Activated naive CD8-positive, alpha-beta T cell treated with anti-CD3 and anti-CD28 coated beads, Interleukin-2, amount 50 U/mL, for 16 hours (primary cell): ENCODE data around the gene TGM6.

Experiments used
- DNase-seq: peaks from one replicate; pipeline ENCODE4 v3.0.0-alpha.2; 2020; ENCODE audit warnings: low read depth, low spot score

TGM6 gene

DNA sequence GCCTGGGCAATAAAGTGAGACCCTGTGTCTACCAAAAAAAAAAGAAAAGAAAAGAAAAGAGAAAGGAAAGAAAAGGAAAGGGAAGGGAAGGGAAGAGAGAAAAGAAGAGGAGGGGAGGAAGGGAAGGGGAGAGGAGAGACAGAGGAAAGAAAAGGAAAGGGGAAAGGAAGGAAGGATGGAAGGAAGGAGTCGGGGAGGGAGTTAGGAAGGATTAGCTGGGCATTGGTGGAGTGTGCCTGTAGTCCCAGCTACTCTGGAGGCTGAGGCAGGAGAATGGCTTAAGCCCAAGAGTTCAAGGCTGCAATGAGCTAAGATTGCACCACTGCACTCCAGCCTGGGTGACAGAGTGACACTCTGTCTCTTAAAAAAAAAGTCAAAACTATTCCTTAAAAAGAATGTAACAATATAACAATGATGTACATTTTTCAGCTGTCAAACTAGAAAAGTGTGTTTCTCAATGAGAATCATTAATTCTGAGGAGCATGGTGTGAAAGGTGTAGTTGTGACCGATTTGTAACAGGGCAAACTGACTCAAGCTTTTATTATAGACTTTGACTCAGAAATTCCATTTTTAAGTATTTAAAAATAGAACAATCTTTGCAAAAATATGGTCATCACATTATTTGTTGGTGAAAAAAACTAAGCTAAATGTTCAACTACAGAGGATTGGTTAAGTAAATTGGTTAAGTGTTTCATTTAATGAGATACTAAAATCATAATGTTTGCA lies 75.2 kb downstream of the TGM6 start:
- no peak for DNase-seq

DNA sequence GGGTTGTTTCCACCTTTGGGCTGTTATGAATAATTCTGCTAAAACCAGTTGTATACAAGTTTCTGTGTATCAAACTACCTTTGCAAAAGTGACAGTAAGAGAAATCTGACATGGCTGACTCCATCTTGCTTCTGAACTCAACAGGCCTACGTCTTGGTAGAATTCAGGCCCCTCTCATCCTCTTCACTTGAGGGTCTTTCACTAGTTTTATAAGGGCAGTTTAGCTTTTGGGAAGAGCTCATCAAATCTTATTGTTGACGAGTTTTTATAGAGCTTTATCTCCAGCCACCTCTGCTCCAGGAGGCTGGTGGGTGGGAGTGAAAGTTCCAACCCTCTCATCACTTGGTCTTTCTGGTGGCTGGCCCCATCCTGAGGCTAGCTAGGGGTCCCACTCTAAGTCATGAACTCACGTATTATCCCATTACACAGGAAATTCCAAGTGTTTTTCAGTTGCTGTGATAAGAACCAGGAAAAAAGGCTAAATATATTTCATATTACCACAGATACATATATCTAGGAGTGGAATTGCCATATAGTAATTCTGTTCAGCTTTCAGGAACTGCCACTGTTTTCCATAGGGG lies 78.3 kb downstream of the TGM6 start:
- no peak for DNase-seq

DNA sequence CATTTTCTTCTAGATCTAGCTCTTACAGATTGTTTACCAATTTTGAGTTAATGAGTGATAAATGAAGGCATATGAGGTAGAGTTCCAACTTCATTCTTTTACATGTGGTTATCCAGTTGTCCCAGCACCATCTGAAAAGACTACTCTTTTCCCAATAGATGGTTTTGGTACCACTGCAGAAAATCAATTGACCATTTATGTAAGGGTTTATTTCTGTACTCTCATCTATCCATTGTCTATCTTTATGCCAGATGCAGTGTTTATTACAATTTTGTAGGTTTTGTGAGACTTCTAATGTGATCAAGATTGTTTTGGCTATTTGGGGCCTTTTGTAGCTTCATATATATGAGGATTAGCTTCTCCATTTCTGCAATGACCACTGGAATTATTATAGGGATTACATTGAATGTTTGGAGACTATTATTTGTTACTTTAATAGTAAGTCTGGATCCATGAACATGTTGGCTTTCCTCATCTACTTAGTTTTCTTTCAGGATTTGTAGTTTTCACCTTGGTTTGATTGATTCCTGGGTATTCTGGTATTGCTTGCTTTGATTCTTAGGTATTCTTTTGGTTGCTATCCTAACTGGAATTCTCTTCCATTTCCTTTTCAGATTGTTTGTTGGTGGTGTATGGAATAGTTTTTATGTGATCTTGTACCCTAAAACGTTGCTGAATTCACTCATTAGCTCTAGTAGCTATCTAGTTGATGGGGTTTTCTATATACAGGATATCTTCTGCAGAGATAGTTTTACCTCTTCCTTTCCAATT lies 79.5 kb downstream of the TGM6 start:
- no peak for DNase-seq

DNA sequence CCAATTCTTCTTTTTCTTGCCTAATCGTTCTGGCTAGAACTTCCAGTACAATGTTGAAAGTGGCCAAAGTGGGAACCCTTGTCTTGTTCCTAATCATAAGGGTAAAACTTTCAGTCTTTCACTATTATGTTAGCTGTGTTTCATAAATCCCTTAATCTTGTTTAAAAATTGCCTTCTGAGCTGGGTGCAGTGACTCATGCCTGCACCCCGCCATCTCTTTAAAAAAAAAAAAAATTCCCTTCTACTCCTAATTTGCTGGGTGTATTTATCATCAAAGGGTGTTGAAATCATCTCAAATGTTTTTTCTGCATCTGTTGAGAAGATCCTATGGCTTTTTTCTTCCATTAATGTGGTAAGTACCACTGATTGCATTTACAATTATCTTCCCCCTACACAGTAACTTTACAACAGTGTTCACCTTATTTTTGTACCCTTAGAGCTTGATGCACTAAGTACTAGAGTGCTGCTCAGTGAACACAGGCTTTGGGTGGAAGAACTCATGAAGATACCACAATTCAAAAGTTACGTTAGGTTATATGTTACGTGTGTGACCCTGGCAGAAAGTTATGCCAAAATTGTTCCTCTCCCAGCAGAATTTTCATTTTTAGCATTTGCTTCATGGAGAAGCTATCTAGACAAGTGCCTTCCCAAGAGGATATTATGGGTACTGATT lies 80.2 kb downstream of the TGM6 start:
- no peak for DNase-seq

DNA sequence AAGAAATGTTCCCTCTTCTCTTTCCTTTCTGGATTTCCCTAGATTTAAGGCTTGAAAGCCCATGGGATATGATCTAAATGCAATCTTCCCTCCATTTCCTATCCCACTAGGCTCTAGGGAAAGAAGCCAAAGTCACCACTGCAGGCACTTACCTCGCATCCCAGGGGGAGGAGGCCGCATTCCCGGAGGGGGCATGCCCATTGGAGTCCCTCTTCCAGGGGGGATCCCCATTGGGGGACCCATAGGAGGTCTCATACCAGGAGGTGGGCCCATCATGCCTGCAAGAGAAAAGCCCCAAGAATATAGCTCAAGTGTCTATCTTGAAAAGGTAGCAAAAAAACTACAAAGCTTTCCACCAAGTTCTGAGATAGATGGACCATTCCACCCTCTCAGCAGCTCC lies 81.8 kb downstream of the TGM6 start:
- DNase-seq = no peak

DNA sequence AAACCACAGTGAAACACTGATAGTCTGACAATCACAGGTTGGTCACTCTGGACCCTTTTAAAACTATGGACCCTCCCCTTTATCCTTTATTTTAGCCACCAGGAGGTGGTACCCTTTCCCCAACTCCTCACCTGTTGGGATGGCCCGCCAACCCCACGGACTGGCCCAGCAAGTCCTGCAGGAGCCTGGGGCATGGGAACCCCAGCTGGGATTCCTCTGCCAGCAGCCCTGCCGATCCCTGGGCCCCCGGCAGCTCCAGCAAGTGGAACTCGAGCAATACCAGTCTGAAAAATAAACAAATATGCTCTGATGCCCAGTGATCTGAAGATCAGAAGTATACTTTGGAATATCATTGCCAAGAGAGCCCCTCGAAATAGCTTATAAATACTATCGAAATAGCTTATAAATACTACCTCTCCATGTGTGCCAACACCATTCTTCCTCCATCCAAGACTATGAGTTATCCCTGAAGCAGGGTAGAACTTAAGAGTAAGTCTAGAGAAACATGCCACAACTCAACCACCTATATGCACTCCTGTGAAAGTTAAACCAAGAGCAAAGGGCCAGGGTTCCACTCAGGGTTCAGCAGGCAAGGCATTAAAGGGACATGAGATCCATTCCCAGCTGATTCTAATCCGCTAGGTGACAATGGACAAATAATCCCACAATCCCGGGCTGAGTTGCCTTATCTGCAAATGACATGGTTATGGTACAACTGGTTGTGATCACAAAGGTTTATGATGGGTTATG lies 83.1 kb downstream of the TGM6 start:
- no peak for DNase-seq

DNA sequence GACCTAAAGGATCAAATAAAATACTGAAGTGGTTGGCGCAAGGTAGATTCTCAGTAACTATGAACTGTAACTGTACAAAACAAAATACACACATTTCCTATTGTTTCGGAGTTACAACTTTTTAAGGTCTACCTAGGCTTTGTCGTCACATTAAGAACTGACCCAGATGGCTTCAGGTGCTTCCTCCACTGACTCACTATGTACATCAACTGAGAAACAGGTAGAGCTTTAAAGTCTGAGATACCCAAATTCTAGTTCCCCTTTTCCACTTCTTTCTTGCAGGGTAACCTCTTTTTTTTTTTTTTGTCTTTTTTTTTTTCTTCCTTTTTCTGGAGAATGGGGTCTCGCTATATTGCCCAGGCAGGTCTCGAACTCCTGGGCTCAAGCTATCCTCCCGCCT lies 84.4 kb downstream of the TGM6 start:
- DNase-seq = no peak

DNA sequence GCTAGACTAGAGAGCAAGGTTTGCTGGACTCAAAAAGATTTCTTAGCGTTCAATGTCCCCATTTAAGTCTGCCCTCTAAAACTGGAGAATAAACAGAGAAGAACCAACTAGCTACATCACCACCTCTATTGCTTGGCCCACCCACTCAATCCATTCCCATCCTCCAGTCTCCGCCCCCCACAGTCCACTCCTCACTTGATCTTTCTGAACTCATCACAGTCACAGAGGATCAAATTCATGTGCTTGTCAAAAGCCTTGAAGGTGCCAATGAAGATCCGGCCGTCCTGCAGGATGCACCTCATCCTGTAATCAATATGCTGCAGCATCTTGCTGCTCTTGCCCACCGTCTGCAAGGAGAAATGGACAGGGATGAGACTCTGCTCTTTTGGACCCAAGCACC lies 86.7 kb downstream of the TGM6 start:
- no peak for DNase-seq

DNA sequence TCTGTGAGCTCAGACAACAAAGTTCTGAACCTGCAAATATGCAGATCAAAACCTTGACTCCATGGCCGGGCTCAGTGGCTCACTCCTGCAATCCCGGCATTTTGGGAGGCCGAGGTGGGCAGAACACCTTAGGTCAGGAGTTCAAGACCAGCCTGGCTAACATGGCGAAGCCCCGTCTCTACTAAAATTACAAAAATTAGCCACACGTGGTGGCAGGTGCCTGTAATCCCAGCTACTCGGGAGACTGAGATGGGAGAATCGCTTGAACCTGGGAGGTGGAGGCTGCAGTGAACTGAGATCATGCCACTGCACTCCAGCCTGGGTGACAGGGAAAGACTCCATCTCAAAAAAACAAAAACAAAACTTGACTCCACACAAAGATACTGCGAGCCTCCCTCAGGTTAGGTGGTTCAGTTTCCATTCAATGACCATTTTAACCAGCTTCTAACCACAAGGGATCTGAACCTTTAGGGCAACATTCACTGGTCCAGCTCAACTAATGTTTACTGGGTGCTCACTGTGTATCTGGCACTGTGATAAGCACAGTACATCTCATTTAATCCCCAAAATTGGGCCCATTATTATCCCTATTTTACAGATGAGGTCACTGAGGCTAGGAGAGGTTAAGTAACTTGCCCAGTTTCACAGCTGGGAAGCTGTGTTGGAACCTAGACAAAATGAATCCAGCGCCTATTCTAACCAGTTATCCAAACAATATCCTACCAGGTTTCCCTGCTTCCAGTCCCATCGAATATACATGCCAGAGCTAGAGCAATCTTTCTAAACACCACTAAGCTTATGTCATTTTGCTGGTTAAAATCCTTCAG lies 88.1 kb downstream of the TGM6 start:
- DNase-seq = no peak

DNA sequence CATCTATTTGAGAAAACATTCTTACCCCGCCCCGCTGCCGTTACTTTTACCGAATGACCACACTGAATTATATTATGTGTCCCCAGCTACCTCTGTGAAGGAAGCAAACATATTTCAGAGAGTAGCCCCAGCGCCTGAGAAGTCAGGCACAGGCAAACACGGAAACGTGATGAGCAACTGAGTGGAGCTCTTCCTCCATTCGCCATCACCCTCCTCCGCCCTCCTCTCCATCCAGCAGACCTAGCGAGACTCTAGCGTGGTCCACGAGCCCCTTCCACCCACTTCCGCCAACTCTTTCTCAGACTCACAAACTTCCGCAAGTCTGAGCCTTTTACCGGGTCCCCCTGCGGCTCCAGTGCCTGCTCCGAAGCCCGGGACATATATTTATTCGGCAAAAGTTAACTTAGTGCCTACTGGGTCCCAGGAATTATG lies 89.3 kb downstream of the TGM6 start:
- DNase-seq = peak; percentile 29

DNA sequence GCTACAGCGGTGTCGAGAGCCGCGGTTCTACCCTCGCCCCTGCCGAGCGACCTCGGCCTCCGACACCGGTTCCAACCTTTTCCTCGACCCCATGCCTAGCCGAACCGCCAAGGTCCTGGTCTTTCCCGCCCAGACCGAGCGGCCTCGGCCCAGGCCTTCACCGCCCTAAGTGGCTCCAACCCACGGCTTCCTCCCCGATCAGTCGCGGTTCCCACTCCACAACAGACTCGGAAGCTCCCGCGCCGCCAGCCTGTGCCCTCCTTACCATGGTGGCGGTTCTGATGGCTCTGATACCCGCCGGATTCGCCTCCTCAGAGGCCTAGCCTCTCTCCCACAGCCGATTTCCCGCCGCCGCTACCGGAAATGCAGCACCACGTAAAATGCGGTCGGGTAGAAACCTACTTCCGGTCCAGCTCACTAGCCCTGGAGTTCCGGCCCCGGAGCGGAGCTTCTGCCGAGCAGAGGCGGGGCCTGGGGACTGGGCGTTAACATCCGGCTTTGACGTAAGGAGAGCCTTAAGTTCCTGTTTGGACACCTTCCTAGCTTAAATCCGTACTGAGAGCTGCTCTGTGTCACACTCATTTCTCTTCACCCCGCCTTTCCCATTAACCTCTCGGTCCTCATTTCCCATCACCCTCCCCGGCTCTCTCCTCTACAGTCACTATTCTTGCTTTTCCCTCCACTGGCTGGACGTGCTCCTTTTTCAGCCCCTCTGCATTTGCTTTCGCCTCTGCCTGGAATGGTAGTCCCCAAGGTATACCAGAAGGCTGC lies 89.9 kb downstream of the TGM6 start, which contains the start of gene SNRPB:
Gene SNRPB (minus strand): TSS at position 367 of the 771 bp plus-strand sequence. CDS start 99 bp downstream, at position 268.
- peak; percentile 84 for DNase-seq

DNA sequence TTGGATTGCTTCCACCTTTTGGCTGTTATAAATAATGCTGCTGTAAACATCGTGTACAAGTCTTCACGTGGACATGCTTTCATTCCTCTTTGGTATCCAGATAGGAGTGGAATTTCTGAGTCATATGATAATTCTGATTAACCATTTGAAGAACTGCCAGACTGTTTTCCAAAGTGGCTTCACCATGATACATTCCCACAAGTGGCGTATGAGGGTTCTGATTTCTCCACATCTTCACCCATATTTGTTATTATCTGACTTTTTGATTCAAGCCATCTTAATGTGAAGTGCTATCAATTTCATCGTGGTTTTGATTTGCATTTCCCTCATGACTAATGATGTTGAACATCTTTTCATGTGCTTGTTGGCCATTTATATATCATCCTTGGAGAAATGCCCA lies 92.8 kb downstream of the TGM6 start:
- DNase-seq = no peak

DNA sequence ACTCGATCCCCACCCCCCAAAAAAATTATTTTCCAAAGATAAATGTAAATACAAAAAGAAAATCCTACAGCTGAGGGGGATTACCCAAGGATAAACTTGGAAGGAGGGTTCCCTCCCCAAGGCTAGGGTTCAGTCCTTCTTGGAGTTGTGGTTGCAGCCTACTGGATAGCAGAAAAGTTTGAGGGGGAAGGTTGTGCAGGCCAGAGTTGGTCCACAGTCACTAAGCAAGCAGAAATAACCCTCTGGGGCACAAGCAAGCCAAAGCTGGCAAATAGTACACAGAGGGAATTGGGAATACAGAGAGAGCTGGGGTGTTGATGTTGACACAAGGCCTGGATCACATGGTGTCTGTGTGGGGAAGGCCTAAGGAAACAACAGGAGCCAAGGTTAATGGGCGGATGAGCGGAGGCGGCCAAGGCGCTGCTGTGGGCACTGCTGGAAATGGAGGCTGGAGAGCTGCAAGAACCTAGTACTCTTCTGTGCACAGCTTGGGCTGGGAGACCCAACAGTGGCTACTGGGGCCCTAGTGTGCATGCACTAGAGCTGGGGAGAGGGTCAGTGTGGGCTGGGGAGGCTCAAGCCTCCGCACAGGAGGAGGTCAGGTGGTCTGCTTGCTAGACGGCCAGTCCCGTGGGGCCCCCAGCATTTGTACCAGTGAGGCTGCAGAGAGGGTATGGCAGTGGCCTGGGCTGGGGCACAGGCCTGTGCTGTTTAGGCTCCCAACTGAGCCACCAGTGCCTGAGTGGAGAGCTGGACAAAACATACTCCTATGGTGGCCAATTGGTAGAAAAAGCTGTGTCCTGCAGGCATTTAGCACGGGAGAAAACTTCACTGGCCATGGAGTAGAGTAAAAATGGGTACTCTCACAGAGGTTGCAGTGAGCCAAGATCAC lies 95.4 kb downstream of the TGM6 start:
- DNase-seq = no peak

DNA sequence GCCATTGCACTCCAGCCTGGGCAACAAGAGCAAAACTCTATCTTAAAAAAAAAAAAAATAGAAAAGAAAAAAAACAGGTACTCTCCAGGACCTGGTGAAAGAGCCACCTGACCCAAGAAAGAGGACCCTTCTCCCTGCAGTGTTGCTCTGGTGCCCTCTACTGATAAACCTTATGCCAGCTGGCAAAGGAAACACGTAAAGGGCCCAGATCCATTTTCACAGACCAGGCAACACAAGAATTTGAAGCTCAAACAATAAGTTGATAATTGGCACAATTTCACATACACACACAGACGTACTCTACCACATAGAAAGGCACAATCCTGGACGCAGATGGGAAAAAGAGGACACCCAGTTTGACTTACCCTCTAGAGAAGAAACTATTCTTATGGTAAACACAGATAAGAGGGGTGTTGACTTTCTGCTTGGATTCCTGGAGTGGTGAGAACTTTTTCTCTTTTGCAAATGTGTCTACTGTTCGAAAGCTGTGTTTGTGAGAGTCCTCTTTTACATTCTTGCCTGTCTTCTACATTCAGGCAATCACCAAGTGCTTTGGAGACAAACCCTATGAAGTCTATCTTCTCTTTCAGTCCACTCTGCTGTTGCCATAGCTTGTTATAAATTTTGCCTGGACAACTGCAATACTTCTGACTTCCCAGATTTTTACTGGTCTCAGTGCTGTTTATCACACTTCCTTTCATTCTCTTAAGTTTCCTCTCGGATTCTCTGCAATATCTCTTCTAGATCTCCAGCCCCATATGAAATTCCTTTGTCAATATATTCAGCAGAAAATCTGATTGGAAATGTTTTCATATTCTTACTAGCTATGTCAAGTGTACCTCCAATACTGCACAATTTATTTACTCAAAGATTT lies 96.3 kb downstream of the TGM6 start:
- DNase-seq = no peak

DNA sequence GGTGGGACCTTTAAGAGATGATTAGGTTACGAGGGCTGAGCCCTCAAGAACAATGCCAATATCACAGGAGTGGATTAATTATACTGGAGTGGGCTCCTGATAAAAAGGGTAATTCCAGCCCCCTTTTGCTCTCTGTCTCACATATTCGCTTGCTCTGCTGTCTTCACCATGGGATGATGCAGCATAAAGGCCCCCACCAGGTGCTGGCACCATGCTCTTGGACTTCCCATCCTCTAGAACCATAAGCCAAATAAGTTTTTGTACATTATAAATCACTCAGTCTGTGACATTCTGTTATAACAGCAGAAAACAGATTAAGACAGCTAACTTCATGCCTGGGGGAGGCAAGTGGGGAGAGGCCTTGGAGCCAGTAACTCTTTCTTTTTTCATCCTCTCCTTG lies 99.7 kb downstream of the TGM6 start:
- DNase-seq = no peak
